Neuronal stem cell (in vitro differentiated cells): ENCODE measurements around the gene ADAM12.

Source experiments
- DNase-seq: peaks from one replicate; pipeline ENCODE4 v3.0.0-alpha.2; 2013; ENCODE audit warnings: low spot score
- H2AFZ ChIP-seq: one replicate; pipeline ENCODE4 v1.6.1; 2013; ENCODE audit warnings: mild to moderate bottlenecking, low read length, inconsistent platforms
- H2AK5ac ChIP-seq: 2 replicates; pipeline ENCODE4 v1.6.1; 2013; ENCODE audit warnings: low read depth, mild to moderate bottlenecking, inconsistent platforms, low read length, moderate library complexity, mixed read lengths
- H2BK120ac ChIP-seq: 2 replicates; pipeline ENCODE4 v1.6.1; 2013; ENCODE audit warnings: low read depth, mild to moderate bottlenecking, inconsistent platforms, low read length, moderate library complexity, mixed read lengths
- H2BK12ac ChIP-seq: one replicate; pipeline ENCODE4 v1.6.1; 2013; ENCODE audit warnings: low read length, inconsistent platforms
- H2BK15ac ChIP-seq: 2 replicates; pipeline ENCODE4 v1.6.1; 2013; ENCODE audit warnings: mild to moderate bottlenecking, low read length, inconsistent platforms, mixed read lengths
- H2BK5ac ChIP-seq: one replicate; pipeline ENCODE4 v1.6.1; 2013; ENCODE audit warnings: inconsistent platforms, mild to moderate bottlenecking, low read length, moderate library complexity
- H3K14ac ChIP-seq: one replicate; pipeline ENCODE4 v1.6.1; 2013; ENCODE audit warnings: low read length, inconsistent platforms
- H3K18ac ChIP-seq: 2 replicates; pipeline ENCODE4 v1.6.1; 2013; ENCODE audit warnings: low read length, inconsistent platforms
- H3K23ac ChIP-seq: 2 replicates; pipeline ENCODE4 v1.6.1; 2013; ENCODE audit warnings: low read depth, mild to moderate bottlenecking, mixed read lengths, low read length, inconsistent platforms; ENCODE audit not compliant: poor library complexity
- H3K27ac ChIP-seq: replicated peaks from 3 replicates; pipeline ENCODE4 v1.5.1; 2013; ENCODE audit warnings: low read length, inconsistent platforms
- H3K27me3 ChIP-seq, 3 experiments: 2 replicates each; pipeline ENCODE4 v1.6.1; 2013; ENCODE audit warnings: low read length in 3 of 3, mild to moderate bottlenecking in 2 of 3, inconsistent platforms in 1 of 3, low read depth in 1 of 3, mixed read lengths in 1 of 3, moderate library complexity in 1 of 3; ENCODE audit not compliant: control insufficient read depth in 3 of 3, insufficient read depth in 3 of 3
- H3K36me3 ChIP-seq, 2 donors: replicated peaks in 1 of 2; 2 replicates each; pipeline ENCODE4 v1.6.1; 2013; ENCODE audit warnings: low read length in 2 of 2; ENCODE audit not compliant: control insufficient read depth in 2 of 2, insufficient read depth in 2 of 2
- H3K4ac ChIP-seq: 2 replicates; pipeline ENCODE4 v1.6.1; 2013; ENCODE audit warnings: inconsistent platforms, mild to moderate bottlenecking, low read length, moderate library complexity
- H3K4me1 ChIP-seq, 2 donors: 1 replicate in 1 of 2; 2 replicates in 1 of 2; pipeline ENCODE4 v1.6.1; 2013; ENCODE audit warnings: low read length in 2 of 2, low read depth in 1 of 2; ENCODE audit not compliant: control insufficient read depth in 2 of 2, insufficient read depth in 1 of 2
- H3K4me2 ChIP-seq: one replicate; pipeline ENCODE4 v1.6.1; 2013; ENCODE audit warnings: mild to moderate bottlenecking, low read length, inconsistent platforms; ENCODE audit not compliant: insufficient read depth, poor library complexity, severe bottlenecking
- H3K4me3 ChIP-seq, 2 donors: 2 replicates each; pipeline ENCODE4 v1.5.1; 2013; ENCODE audit warnings: low read length in 2 of 2, mild to moderate bottlenecking in 2 of 2, inconsistent platforms in 1 of 2, moderate library complexity in 1 of 2
- H3K79me1 ChIP-seq: one replicate; pipeline ENCODE4 v1.6.1; 2013; ENCODE audit warnings: low read depth, mild to moderate bottlenecking, inconsistent platforms, low read length, moderate library complexity
- H3K9ac ChIP-seq: one replicate; pipeline ENCODE4 v1.6.1; 2013; ENCODE audit warnings: mild to moderate bottlenecking, low read depth, low read length, inconsistent platforms; ENCODE audit not compliant: poor library complexity
- H3K9me3 ChIP-seq, 2 donors: replicated peaks in 1 of 2; 2 replicates each; pipeline versions ENCODE3 to v1.6.1; 2013; ENCODE audit warnings: low read length in 2 of 2, mild to moderate bottlenecking in 2 of 2, inconsistent platforms in 1 of 2, low read depth in 1 of 2, mixed read lengths in 1 of 2, moderate library complexity in 1 of 2; ENCODE audit not compliant: control insufficient read depth in 2 of 2, insufficient read depth in 1 of 2
- H4K8ac ChIP-seq: one replicate; pipeline ENCODE4 v1.6.1; 2013; ENCODE audit warnings: low read depth, mild to moderate bottlenecking, inconsistent platforms, low read length, moderate library complexity
- H4K91ac ChIP-seq: one replicate; pipeline ENCODE4 v1.6.1; 2013; ENCODE audit warnings: low read length, low read depth, mild to moderate bottlenecking, inconsistent platforms; ENCODE audit not compliant: poor library complexity
- WGBS, 2 donors: extraction: QIAGEN DNeasy Blood & Tissue Kit; methylation state at CpG; one replicate each; pipeline ENCODE4 v1.1.7; 2013; ENCODE audit warnings: missing lambda C conversion rate in 2 of 2, mixed read lengths in 1 of 2; ENCODE audit not compliant: insufficient read length in 2 of 2, insufficient replicate concordance in 1 of 2; ENCODE audit errors: extremely low coverage in 2 of 2; 5-methylcytosine and 5-hydroxymethylcytosine counted together

ADAM12 gene

DNA sequence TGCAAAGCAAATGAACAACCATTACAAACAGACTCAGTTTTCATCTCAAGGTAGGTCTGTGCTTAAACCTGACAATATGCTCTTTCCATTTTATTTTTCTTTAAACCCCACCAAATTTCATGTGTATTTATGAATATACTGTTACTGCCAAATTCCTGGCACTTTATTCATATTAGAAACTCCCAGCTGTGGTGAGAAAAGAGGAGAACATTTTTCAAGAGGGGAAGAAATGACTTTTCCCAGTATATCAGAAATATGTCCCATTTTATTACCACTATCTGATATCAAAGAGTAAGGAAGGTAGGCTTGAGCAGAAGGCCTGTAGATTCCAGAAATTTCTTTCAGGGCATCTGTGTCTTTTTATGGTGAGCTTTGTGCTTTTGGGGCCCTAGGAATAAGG is 189.6 kb downstream of the ADAM12 start:
- Histone ChIP-seq H3K4me3 (no peak overlapping the region), H4K8ac (no peak overlapping the region), H4K91ac (no peak overlapping the region), H2AFZ (no peak overlapping the region), H3K27me3 (no peaks in the 10 kb centered on the region), H3K4ac (no peak overlapping the region), H3K79me1 (no peaks in the 10 kb centered on the region), H2BK120ac (no peak overlapping the region), H3K27ac (no peak overlapping the region), H2AK5ac (no peak overlapping the region), H3K4me2 (no peak overlapping the region), H3K4me1 (no peaks in the 10 kb centered on the region), H3K18ac (no peak overlapping the region), H3K9me3 (no peaks in the 10 kb centered on the region), H3K36me3 (no peaks in the 10 kb centered on the region), H2BK5ac (no peak overlapping the region), H3K23ac (no peak overlapping the region), H3K9ac (no peak overlapping the region), H2BK15ac (no peak overlapping the region), H2BK12ac (no peak overlapping the region), H3K14ac (no peak overlapping the region)
- DNase-seq: no peak

DNA sequence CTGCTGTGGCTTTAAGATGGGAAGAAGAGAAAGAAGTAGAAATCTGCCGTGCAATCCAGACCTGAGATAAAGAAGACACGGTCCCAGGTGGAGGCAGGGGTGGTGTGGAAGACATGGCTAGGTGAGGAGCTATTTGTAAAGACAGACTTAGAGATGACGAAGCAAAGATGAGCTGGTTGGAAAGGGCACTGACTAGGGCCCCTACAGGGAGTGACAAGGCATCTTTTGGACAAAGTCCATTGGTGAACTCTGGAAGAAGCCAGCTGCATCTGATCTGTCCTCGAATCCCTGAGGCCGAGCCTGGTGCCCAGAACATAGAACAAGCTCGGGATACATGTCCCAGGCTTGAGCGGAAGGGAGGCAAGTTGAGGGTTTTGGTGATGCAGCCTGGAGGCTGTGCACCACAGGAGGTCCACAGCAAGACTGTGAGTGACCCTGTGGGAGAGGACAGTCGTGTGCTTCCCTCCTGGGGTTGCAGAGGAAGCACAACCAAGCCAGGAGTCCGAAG is 191.2 kb downstream of the ADAM12 start:
- Histone ChIP-seq H4K91ac (no peak overlapping the region), H2AFZ (peak overlapping the region; percentile 1), H4K8ac (no peak overlapping the region), H3K18ac (no peak overlapping the region), H3K14ac (no peak overlapping the region), H2BK5ac (no peak overlapping the region), H2BK12ac (no peak overlapping the region), H3K4me1 (no peaks in the 10 kb centered on the region), H3K4ac (no peak overlapping the region), H2BK120ac (no peak overlapping the region), H2AK5ac (no peak overlapping the region), H3K23ac (no peak overlapping the region), H3K36me3 (no peaks in the 10 kb centered on the region), H3K79me1 (no peaks in the 10 kb centered on the region), H3K9me3 (no peaks in the 10 kb centered on the region), H3K4me2 (no peak overlapping the region), H3K9ac (no peak overlapping the region), H3K27ac (no peak overlapping the region), H3K4me3 (no peak overlapping the region), H3K27me3 (no peaks in the 10 kb centered on the region), H2BK15ac (no peak overlapping the region)
- no CpG with 5 or more reads among the region's 9 CpGs for WGBS, 2 donors
- no peak for DNase-seq

GRCh38 chr10:126196281-126196680 is 192.0 kb downstream of the ADAM12 start:
- no peak overlapping the region for H2BK5ac ChIP-seq
- DNase-seq: no peak
- no peaks in the 10 kb centered on the region for H3K79me1 ChIP-seq
- H2BK12ac ChIP-seq: no peak overlapping the region
- no peak overlapping the region for H3K9ac ChIP-seq
- no peaks in the 10 kb centered on the region for H3K9me3 ChIP-seq
- no peak overlapping the region for H3K18ac ChIP-seq
- H4K91ac ChIP-seq: no peak overlapping the region
- no peak overlapping the region for H3K4me3 ChIP-seq
- H3K36me3 ChIP-seq: no peaks in the 10 kb centered on the region
- no peaks in the 10 kb centered on the region for H3K27me3 ChIP-seq
- no peak overlapping the region for H3K23ac ChIP-seq
- no peak overlapping the region for H3K4me2 ChIP-seq
- H3K27ac ChIP-seq: no peak overlapping the region
- no peak overlapping the region for H4K8ac ChIP-seq
- H2AFZ ChIP-seq: peak overlapping the region; percentile 15
- H3K4me1 ChIP-seq: no peaks in the 10 kb centered on the region
- no peak overlapping the region for H2BK120ac ChIP-seq
- no peak overlapping the region for H3K4ac ChIP-seq
- no peak overlapping the region for H2BK15ac ChIP-seq
- no CpG with 5 or more reads among the region's 3 CpGs for whole genome bisulfite sequencing, 2 donors
- no peak overlapping the region for H2AK5ac ChIP-seq
- H3K14ac ChIP-seq: no peak overlapping the region

DNA sequence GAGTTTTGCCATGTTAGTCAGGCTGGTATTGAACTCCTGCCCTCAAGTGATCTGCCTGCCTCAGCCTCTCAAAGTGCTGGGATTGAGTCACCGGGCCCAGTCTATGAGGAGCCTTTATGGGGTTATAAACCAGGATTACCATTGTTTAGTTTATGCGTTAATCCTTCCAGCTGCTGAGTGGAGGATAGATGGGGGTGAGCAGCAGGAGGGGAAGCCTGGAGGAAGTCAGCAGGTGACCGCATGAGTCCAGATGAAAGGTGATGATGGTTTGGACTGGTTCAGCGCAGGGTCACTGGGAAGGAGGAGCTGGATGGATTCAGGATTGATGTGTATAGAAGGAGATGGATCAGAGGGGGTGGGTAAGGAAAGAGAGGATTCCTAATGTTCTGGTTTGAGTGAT is 197.1 kb downstream of the ADAM12 start:
- peaks cover 3 to 5% of the 10 kb centered on the region in 2 donors for H3K4me1 ChIP-seq
- no peak overlapping the region for H2BK12ac ChIP-seq
- no peak overlapping the region for H2AFZ ChIP-seq
- no peak overlapping the region for H3K9ac ChIP-seq
- H4K8ac ChIP-seq: no peak overlapping the region
- no peak for DNase-seq
- H3K4me3 ChIP-seq: no peak overlapping the region
- no peak overlapping the region for H2BK5ac ChIP-seq
- H2BK120ac ChIP-seq: no peak overlapping the region
- H3K14ac ChIP-seq: no peak overlapping the region
- H4K91ac ChIP-seq: no peak overlapping the region
- H2AK5ac ChIP-seq: no peak overlapping the region
- H3K23ac ChIP-seq: no peak overlapping the region
- no peak overlapping the region for H2BK15ac ChIP-seq
- H3K27me3 ChIP-seq: no peaks in the 10 kb centered on the region
- H3K9me3 ChIP-seq: no peaks in the 10 kb centered on the region
- H3K4ac ChIP-seq: no peak overlapping the region
- H3K18ac ChIP-seq: no peak overlapping the region
- H3K4me2 ChIP-seq: no peak overlapping the region
- H3K79me1 ChIP-seq: no peaks in the 10 kb centered on the region
- H3K27ac ChIP-seq: no peak overlapping the region
- H3K36me3 ChIP-seq: no peaks in the 10 kb centered on the region
- no CpG with 5 or more reads among the region's 4 CpGs for WGBS, 2 donors
